Upper lobe of left lung (tissue), 4 donors: ENCODE measurements around the gene COL6A1.

Experiments
- POLR2A ChIP-seq, 4 donors: fragments of 450-650 bp; IDR thresholded peaks; one replicate each; pipeline ENCODE4 v1.5.1; 2016 to 2017; ENCODE audit warnings: antibody characterized with exemption in 4 of 4, mild to moderate bottlenecking in 2 of 4
- POLR2AphosphoS5 ChIP-seq, 2 donors: sonication (generic); formaldehyde crosslinking; IDR thresholded peaks; one replicate each; pipeline ENCODE4 v1.5.1; 2017; ENCODE audit warnings: antibody characterized with exemption in 2 of 2

- TF ChIP-seq POLR2AphosphoS5 (IDR thresholded peaks at IDR 0.05), result no peak
- no peak for TF ChIP-seq POLR2A (IDR thresholded peaks at IDR 0.05)
Measured at GRCh38 chr21:46041183-46041582, 59.6 kb downstream of the COL6A1 start.
